Measurements from ENCODE around the gene NPAS3.

The NPAS3 gene

GRCh38 chr14:33598582-33598981, 659.9 kb downstream of the NPAS3 start:
- Histone ChIP-seq H3K4me3 (ENCODE audit: low read depth in 1 of 2, low read length in 2 of 2) (no peak overlapping the region), H3K4me1 (ENCODE audit: insufficient read depth, low read length) (no peaks in the 10 kb centered on the region), H3K9me3 (ENCODE audit: insufficient read depth, low read length, severe bottlenecking) (no peaks in the 10 kb centered on the region), H3K9ac (ENCODE audit: low read depth, low read length) (no peak overlapping the region), H3K79me2 (ENCODE audit: insufficient read depth, low read length) (no peaks in the 10 kb centered on the region), H3K36me3 (ENCODE audit: insufficient read depth, low read length) (no peaks in the 10 kb centered on the region), H3K4me2 (ENCODE audit: insufficient read depth, low read length) (no peak overlapping the region), H3K27ac (ENCODE audit: low read length) (no peak overlapping the region), H3K27me3 (ENCODE audit: insufficient read depth, low read length, poor library complexity) (peaks cover 6% of the 10 kb centered on the region), H2AFZ (ENCODE audit: low read depth, low read length) (no peak overlapping the region), H4K20me1 (ENCODE audit: insufficient read depth, low read length) (no peaks in the 10 kb centered on the region)
- DNase-seq (no peak), ATAC-seq (ENCODE audit: insufficient read depth, low read depth) (no peak)
- no peak for TF ChIP-seq CTCF (IDR thresholded peaks at IDR 0.05; ENCODE audit: borderline replicate concordance, extremely low read depth, low read length, poor library complexity, severe bottlenecking)
- TF ChIP-seq EZH2 (IDR thresholded peaks at IDR 0.05; ENCODE audit: borderline replicate concordance, low read depth, low read length, severe bottlenecking) = no peak

- TF ChIP-seq EZH2 (IDR thresholded peaks at IDR 0.05; ENCODE audit: borderline replicate concordance, low read depth, low read length, severe bottlenecking) = no peak
- no peak for TF ChIP-seq CTCF (IDR thresholded peaks at IDR 0.05; ENCODE audit: borderline replicate concordance, extremely low read depth, low read length, poor library complexity, severe bottlenecking)
- ATAC-seq (ENCODE audit: insufficient read depth, low read depth) (no peak), DNase-seq (no peak)
- Histone ChIP-seq H4K20me1 (ENCODE audit: insufficient read depth, low read length) (no peaks in the 10 kb centered on the region), H3K79me2 (ENCODE audit: insufficient read depth, low read length) (no peaks in the 10 kb centered on the region), H2AFZ (ENCODE audit: low read depth, low read length) (no peak overlapping the region), H3K9ac (ENCODE audit: low read depth, low read length) (no peak overlapping the region), H3K27me3 (ENCODE audit: insufficient read depth, low read length, poor library complexity) (peaks cover 6% of the 10 kb centered on the region), H3K36me3 (ENCODE audit: insufficient read depth, low read length) (no peaks in the 10 kb centered on the region), H3K4me3 (ENCODE audit: low read depth in 1 of 2, low read length in 2 of 2) (no peak overlapping the region), H3K9me3 (ENCODE audit: insufficient read depth, low read length, severe bottlenecking) (no peaks in the 10 kb centered on the region), H3K4me1 (ENCODE audit: insufficient read depth, low read length) (no peaks in the 10 kb centered on the region), H3K27ac (ENCODE audit: low read length) (no peak overlapping the region), H3K4me2 (ENCODE audit: insufficient read depth, low read length) (no peak overlapping the region)
Measured at GRCh38 chr14:33602396-33602795, 663.7 kb downstream of the NPAS3 start.

GRCh38 chr14:33606591-33606990, 667.9 kb downstream of the NPAS3 start:
- H3K36me3 ChIP-seq (ENCODE audit: insufficient read depth, low read length) = no peaks in the 10 kb centered on the region
- H3K27me3 ChIP-seq (ENCODE audit: insufficient read depth, low read length, poor library complexity) = peaks cover 6% of the 10 kb centered on the region
- no peaks in the 10 kb centered on the region for H3K79me2 ChIP-seq (ENCODE audit: insufficient read depth, low read length)
- no peak overlapping the region for H3K4me2 ChIP-seq (ENCODE audit: insufficient read depth, low read length)
- no peaks in the 10 kb centered on the region for H3K9me3 ChIP-seq (ENCODE audit: insufficient read depth, low read length, severe bottlenecking)
- no peak overlapping the region for H3K4me3 ChIP-seq (ENCODE audit: low read depth in 1 of 2, low read length in 2 of 2)
- no peak overlapping the region for H3K9ac ChIP-seq (ENCODE audit: low read depth, low read length)
- ATAC-seq (ENCODE audit: insufficient read depth, low read depth) = no peak
- no peak for TF ChIP-seq EZH2 (IDR thresholded peaks at IDR 0.05; ENCODE audit: borderline replicate concordance, low read depth, low read length, severe bottlenecking)
- no peak for TF ChIP-seq CTCF (IDR thresholded peaks at IDR 0.05; ENCODE audit: borderline replicate concordance, extremely low read depth, low read length, poor library complexity, severe bottlenecking)
- no peak for DNase-seq
- H2AFZ ChIP-seq (ENCODE audit: low read depth, low read length) = no peak overlapping the region
- H3K27ac ChIP-seq (ENCODE audit: low read length) = no peak overlapping the region
- no peaks in the 10 kb centered on the region for H4K20me1 ChIP-seq (ENCODE audit: insufficient read depth, low read length)
- H3K4me1 ChIP-seq (ENCODE audit: insufficient read depth, low read length) = no peaks in the 10 kb centered on the region

GRCh38 chr14:33609582-33609981, 670.9 kb downstream of the NPAS3 start:
- Histone ChIP-seq H2AFZ (ENCODE audit: low read depth, low read length) (no peak overlapping the region), H3K9me3 (ENCODE audit: insufficient read depth, low read length, severe bottlenecking) (no peaks in the 10 kb centered on the region), H3K4me2 (ENCODE audit: insufficient read depth, low read length) (no peak overlapping the region), H3K4me1 (ENCODE audit: insufficient read depth, low read length) (no peaks in the 10 kb centered on the region), H3K4me3 (ENCODE audit: low read depth in 1 of 2, low read length in 2 of 2) (no peak overlapping the region), H3K27ac (ENCODE audit: low read length) (no peak overlapping the region), H3K36me3 (ENCODE audit: insufficient read depth, low read length) (no peaks in the 10 kb centered on the region), H3K27me3 (ENCODE audit: insufficient read depth, low read length, poor library complexity) (peaks cover 16% of the 10 kb centered on the region), H4K20me1 (ENCODE audit: insufficient read depth, low read length) (no peaks in the 10 kb centered on the region), H3K79me2 (ENCODE audit: insufficient read depth, low read length) (no peaks in the 10 kb centered on the region), H3K9ac (ENCODE audit: low read depth, low read length) (no peak overlapping the region)
- TF ChIP-seq CTCF (IDR thresholded peaks at IDR 0.05; ENCODE audit: borderline replicate concordance, extremely low read depth, low read length, poor library complexity, severe bottlenecking) = no peak
- TF ChIP-seq EZH2 (IDR thresholded peaks at IDR 0.05; ENCODE audit: borderline replicate concordance, low read depth, low read length, severe bottlenecking) = no peak
- no peak for ATAC-seq (ENCODE audit: insufficient read depth, low read depth)
- DNase-seq = no peak

All from DND-41 (cell line).